GM12874 (cell line): ENCODE data around the gene NOL12.

Experiments used
- CTCF ChIP-seq: IDR thresholded peaks from 2 replicates; pipeline ENCODE4 v1.5.1; 2011; ENCODE audit warnings: low read depth, mild to moderate bottlenecking, control low read depth, low read length, moderate library complexity; ENCODE audit not compliant: insufficient read depth

NOL12 gene

GRCh38 chr22:37716708-37717107, 30.6 kb downstream of the NOL12 start:
- no peak for TF ChIP-seq CTCF

GRCh38 chr22:37725551-37726240, 39.6 kb downstream of the NOL12 start:
- no peak for TF ChIP-seq CTCF

GRCh38 chr22:37726241-37726887, 40.2 kb downstream of the NOL12 start:
- no peak for TF ChIP-seq CTCF

- no peak for TF ChIP-seq CTCF
Measured at GRCh38 chr22:37728620-37729019, 42.5 kb downstream of the NOL12 start.

GRCh38 chr22:37731804-37732471, 45.8 kb downstream of the NOL12 start:
- no peak for TF ChIP-seq CTCF

- no peak for TF ChIP-seq CTCF
Measured at GRCh38 chr22:37732699-37733607, 46.8 kb downstream of the NOL12 start.
